Measurements from ENCODE around the gene CFL1.
A peak's percentile ranks its signal among the peaks of the same experiment; 100 is the strongest.
"Not testable (repeated sequence)": the region's sequence is repeated elsewhere in the genome, so short reads cannot be mapped to it uniquely, and the experiment has no call there.

CFL1 gene

GRCh38 chr11:65859095-65859811, 1.3 kb upstream of the CFL1 start:
- peak; percentile 88 to 93 for DNase-seq (ENCODE audit: low read depth in 1 of 2, low spot score in 1 of 2)

- DNase-seq (ENCODE audit: low read depth in 1 of 2, low spot score in 1 of 2) = no peak
These were observed 704 bp upstream of the CFL1 start for GRCh38 chr11:65858681-65859087.

- peak; percentile 52 to 53 for DNase-seq (ENCODE audit: low read depth in 1 of 2, low spot score in 1 of 2)
These were observed 504 bp downstream of the CFL1 start for GRCh38 chr11:65857500-65857852.

GRCh38 chr11:65856689-65857499, 1.1 kb downstream of the CFL1 start:
- DNase-seq (ENCODE audit: low read depth in 1 of 2, low spot score in 1 of 2) = peak; percentile 75 to 76

GRCh38 chr11:65855927-65856363, 2.0 kb downstream of the CFL1 start:
- no peak for DNase-seq (ENCODE audit: low read depth in 1 of 2, low spot score in 1 of 2)

GRCh38 chr11:65854852-65855837, 2.8 kb downstream of the CFL1 start:
- no peak for DNase-seq (ENCODE audit: low read depth in 1 of 2, low spot score in 1 of 2)

GRCh38 chr11:65854161-65854592, 3.8 kb downstream of the CFL1 start:
- DNase-seq (ENCODE audit: low read depth in 1 of 2, low spot score in 1 of 2) = no peak

GRCh38 chr11:65853246-65853979, 4.6 kb downstream of the CFL1 start:
- DNase-seq (ENCODE audit: low read depth in 1 of 2, low spot score in 1 of 2) = no peak

- DNase-seq (ENCODE audit: low read depth in 1 of 2, low spot score in 1 of 2) = no peak
These were observed 5.3 kb downstream of the CFL1 start for GRCh38 chr11:65852508-65853245.

- DNase-seq (ENCODE audit: low read depth in 1 of 2, low spot score in 1 of 2) = no peak
These were observed 6.0 kb downstream of the CFL1 start for GRCh38 chr11:65851811-65852507.

- no peak for DNase-seq (ENCODE audit: low read depth in 1 of 2, low spot score in 1 of 2)
These were observed 6.8 kb downstream of the CFL1 start for GRCh38 chr11:65851083-65851579.

- no peak for DNase-seq (ENCODE audit: low read depth in 1 of 2, low spot score in 1 of 2)
These were observed 7.5 kb downstream of the CFL1 start for GRCh38 chr11:65850217-65851082.

- DNase-seq (ENCODE audit: low read depth in 1 of 2, low spot score in 1 of 2) = no peak
These were observed 8.2 kb downstream of the CFL1 start for GRCh38 chr11:65849771-65850216.

- DNase-seq (ENCODE audit: low read depth in 1 of 2, low spot score in 1 of 2) = no peak
These were observed 8.6 kb downstream of the CFL1 start for GRCh38 chr11:65849366-65849765.

GRCh38 chr11:65848693-65849092, 9.3 kb downstream of the CFL1 start:
- DNase-seq (ENCODE audit: low read depth in 1 of 2, low spot score in 1 of 2) = not testable (repeated sequence)

GRCh38 chr11:65847746-65848145, 10.2 kb downstream of the CFL1 start:
- DNase-seq (ENCODE audit: low read depth in 1 of 2, low spot score in 1 of 2) = no peak

GRCh38 chr11:65844231-65844872, 13.6 kb downstream of the CFL1 start:
- DNase-seq (ENCODE audit: low read depth in 1 of 2, low spot score in 1 of 2) = no peak

- no peak for DNase-seq (ENCODE audit: low read depth in 1 of 2, low spot score in 1 of 2)
These were observed 14.2 kb downstream of the CFL1 start for GRCh38 chr11:65843811-65844210.

Measured in activated T-helper 1 cell treated with anti-CD3 and anti-CD28 coated beads, Interleukin-2, amount 50 U/mL, for 16 hours (primary cell).